Stimulated activated naive CD4-positive, alpha-beta T cell (primary cell): ENCODE data around the gene HPCAL1.

Experiments
- DNase-seq, 6 experiments: peaks; one replicate each; lab custom pipeline; 2025; lab: John Stamatoyannopoulos, UW

The HPCAL1 gene

GRCh38 chr2:10426726-10427617 is 124.3 kb downstream of the HPCAL1 start:
- DNase-seq, result no peak

- DNase-seq, result no peak
Observed at GRCh38 chr2:10427618-10427949, 124.9 kb downstream of the HPCAL1 start.

GRCh38 chr2:10428355-10428754 is 125.7 kb downstream of the HPCAL1 start:
- no peak for DNase-seq

GRCh38 chr2:10428924-10429323 is 126.2 kb downstream of the HPCAL1 start:
- DNase-seq, result no peak

- DNase-seq, result no peak
Observed at GRCh38 chr2:10430886-10431622, 128.3 kb downstream of the HPCAL1 start.

GRCh38 chr2:10431797-10432196 is 129.1 kb downstream of the HPCAL1 start:
- DNase-seq, result no peak

GRCh38 chr2:10432311-10433181 is 129.8 kb downstream of the HPCAL1 start:
- DNase-seq, result no peak

GRCh38 chr2:10433264-10433946 is 130.7 kb downstream of the HPCAL1 start:
- no peak for DNase-seq

GRCh38 chr2:10433947-10434885 is 131.5 kb downstream of the HPCAL1 start:
- DNase-seq, result no peak

- peak; percentile 31 to 73 (median 62) for DNase-seq
Observed at GRCh38 chr2:10434886-10435819, 132.4 kb downstream of the HPCAL1 start.

GRCh38 chr2:10435820-10436204 is 133.1 kb downstream of the HPCAL1 start:
- DNase-seq, result no peak

GRCh38 chr2:10436583-10437110 is 133.9 kb downstream of the HPCAL1 start:
- no peak for DNase-seq

GRCh38 chr2:10437806-10438205 is 135.1 kb downstream of the HPCAL1 start:
- no peak for DNase-seq

GRCh38 chr2:10438688-10439087 is 136.0 kb downstream of the HPCAL1 start:
- DNase-seq, result no peak

- no peak for DNase-seq
Observed at GRCh38 chr2:10439185-10439879, 136.6 kb downstream of the HPCAL1 start.

GRCh38 chr2:10439971-10440370 is 137.3 kb downstream of the HPCAL1 start:
- DNase-seq, result no peak

GRCh38 chr2:10440736-10441135 is 138.0 kb downstream of the HPCAL1 start:
- no peak for DNase-seq

GRCh38 chr2:10441948-10442347 is 139.2 kb downstream of the HPCAL1 start:
- DNase-seq, result no peak
